GM19193 (cell line): ENCODE results near the gene STX17.

ENCODE experiments used
- POLR2A ChIP-seq: IDR thresholded peaks from 4 replicates; pipeline ENCODE4 v1.6.1; 2011; ENCODE audit not compliant: insufficient read depth, insufficient read length; ENCODE audit errors: extremely low read depth

STX17 gene

GRCh38 chr9:99978221-99978620 lies 71.8 kb downstream of the STX17 start:
- TF ChIP-seq POLR2A, result no peak

- TF ChIP-seq POLR2A, result no peak
These were observed 74.1 kb downstream of the STX17 start for GRCh38 chr9:99980598-99980997.

GRCh38 chr9:99986642-99987041 lies 80.2 kb downstream of the STX17 start:
- TF ChIP-seq POLR2A, result no peak

GRCh38 chr9:99998266-99998665 lies 91.8 kb downstream of the STX17 start:
- TF ChIP-seq POLR2A, result no peak

- TF ChIP-seq POLR2A, result no peak
These were observed 92.4 kb downstream of the STX17 start for GRCh38 chr9:99998866-99999265.

GRCh38 chr9:99999797-100000196 lies 93.3 kb downstream of the STX17 start:
- no peak for TF ChIP-seq POLR2A

GRCh38 chr9:100011062-100011681 lies 104.7 kb downstream of the STX17 start:
- TF ChIP-seq POLR2A, result no peak

- no peak for TF ChIP-seq POLR2A
These were observed 105.8 kb downstream of the STX17 start for GRCh38 chr9:100012279-100012678.

- no peak for TF ChIP-seq POLR2A
These were observed 107.1 kb downstream of the STX17 start for GRCh38 chr9:100013573-100013972.

- no peak for TF ChIP-seq POLR2A
These were observed 108.4 kb downstream of the STX17 start for GRCh38 chr9:100014846-100015245.

- no peak for TF ChIP-seq POLR2A
These were observed 113.1 kb downstream of the STX17 start for GRCh38 chr9:100019541-100019940.
